K562 (cell line): ENCODE data around the gene ACER2. TPM values are rescaled to one million over a fixed set of nuclear protein-coding genes. Genes with fewer than 3 reads are reported as not detected.

Experiments used
- ATAC-seq: fragments of 200-7000 bp; cut with Tn5 transposase; 3 replicates; pipeline ENCODE4 v1.9.1; 2020; ENCODE audit warnings: moderate library complexity
- BruUV-seq: library from RNA; stranded (reverse); fragments of 400-500 nt; replicated peaks from 2 replicates; lab custom pipeline; 2021; lab: Mats Ljungman, UMichigan
- CTCF ChIA-PET: fragments of 300-600 bp; formaldehyde crosslinking; extraction: SDS; loops from one replicate; lab custom pipeline; 2021; ENCODE audit warnings: low intra/inter-chr PET ratio; lab: Yijun Ruan, JAX
- POLR2A ChIA-PET: fragments of 300-600, 350-650 bp; sonication (Branson Sonifier 250); formaldehyde crosslinking; extraction: SDS; loops from one replicate; lab custom pipeline; 2021; ENCODE audit warnings: antibody characterized with exemption, inconsistent platforms; lab: Yijun Ruan, JAX
- DNase-seq, 4 experiments: peaks; one replicate each; pipeline versions ENCODE4 v3.0.0 to v3.0.0-alpha.2; 2011 to 2018; ENCODE audit warnings: low spot score in 3 of 4, mixed read lengths in 3 of 4; ENCODE audit errors: extremely low read depth in 1 of 4
- FAIRE-seq: peaks from 2 replicates; lab custom pipeline; 2011; peaks lifted over from hg19 to GRCh38; lab: Jason Lieb, UNC
- H2AFZ ChIP-seq: 2 replicates; pipeline ENCODE4 v1.6.0; 2011; ENCODE audit warnings: low read depth, low read length, control low read depth, inconsistent platforms
- H3K27ac ChIP-seq: fragments of 200-600 bp; 3 replicates; pipeline ENCODE4 v1.8.0; 2011; ENCODE audit warnings: low read depth, mild to moderate bottlenecking, control low read depth, inconsistent platforms, low read length, moderate library complexity, mixed read lengths; ENCODE audit errors: extremely low read depth
- H3K27me3 ChIP-seq, 2 experiments: fragments of 300-600 bp in 1 of 2; 2 replicates in 1 of 2; 3 replicates in 1 of 2; pipeline versions ENCODE4 v1.6.0 to v1.8.0; 2011; ENCODE audit warnings: inconsistent platforms in 2 of 2, low read length in 2 of 2, mild to moderate bottlenecking in 1 of 2, mixed read lengths in 1 of 2, moderate library complexity in 1 of 2; ENCODE audit not compliant: control insufficient read depth in 2 of 2, insufficient read depth in 2 of 2
- H3K36me3 ChIP-seq: fragments of 300-600 bp; 3 replicates; pipeline ENCODE4 v1.8.0; 2011; ENCODE audit warnings: mild to moderate bottlenecking, low read length, inconsistent platforms; ENCODE audit not compliant: control insufficient read depth, insufficient read depth
- H3K4me1 ChIP-seq, 2 experiments: fragments of 200-600 bp in 1 of 2; replicated peaks in 1 of 2; 2 replicates in 1 of 2; 3 replicates in 1 of 2; pipeline versions ENCODE4 v1.5.1 to v1.8.0; 2011; ENCODE audit warnings: inconsistent platforms in 2 of 2, low read length in 2 of 2, mild to moderate bottlenecking in 1 of 2, mixed read lengths in 1 of 2, moderate library complexity in 1 of 2; ENCODE audit not compliant: control insufficient read depth in 2 of 2, insufficient read depth in 2 of 2
- H3K4me2 ChIP-seq: 2 replicates; pipeline ENCODE4 v1.6.1; 2011; ENCODE audit warnings: low read length, control low read depth, inconsistent platforms, mixed read lengths; ENCODE audit not compliant: insufficient read depth
- H3K4me3 ChIP-seq: fragments of 200-600 bp; sonication (generic), shearing (Covaris generic); 2 replicates; pipeline ENCODE4 v1.5.1; 2016; ENCODE audit warnings: control low read depth, inconsistent platforms
- H3K79me2 ChIP-seq: fragments of 200-600 bp; 3 replicates; pipeline ENCODE4 v1.8.0; 2011; ENCODE audit warnings: low read length, inconsistent platforms; ENCODE audit not compliant: control insufficient read depth, insufficient read depth
- H3K9ac ChIP-seq, 2 experiments: 2 replicates each; pipeline versions ENCODE4 v1.6.0 to v1.6.1; 2011; ENCODE audit warnings: low read depth in 2 of 2, low read length in 2 of 2, control low read depth in 1 of 2, inconsistent platforms in 1 of 2, mild to moderate bottlenecking in 1 of 2, mixed read lengths in 1 of 2; ENCODE audit not compliant: insufficient read depth in 1 of 2
- H3K9me1 ChIP-seq: one replicate; pipeline ENCODE4 v1.6.0; 2011; ENCODE audit warnings: inconsistent platforms, mild to moderate bottlenecking, low read length, moderate library complexity; ENCODE audit not compliant: control insufficient read depth, insufficient read depth
- H3K9me3 ChIP-seq: replicated peaks from 2 replicates; pipeline ENCODE4 v1.5.1; 2011; ENCODE audit warnings: low read depth, low read length, inconsistent platforms; ENCODE audit not compliant: control insufficient read depth, insufficient read depth
- H4K20me1 ChIP-seq: replicated peaks from 2 replicates; pipeline ENCODE4 v1.6.1; 2011; ENCODE audit warnings: low read length, inconsistent platforms, mixed read lengths; ENCODE audit not compliant: control insufficient read depth, insufficient read depth
- CREM ChIP-seq: IDR thresholded peaks from 2 replicates; pipeline ENCODE4 v1.6.1; 2014; ENCODE audit warnings: antibody characterized with exemption, low read depth
- DPF2 ChIP-seq: fragments of 450-650 bp; IDR thresholded peaks from 2 replicates; pipeline ENCODE4 v1.6.1; 2016
- LEF1 ChIP-seq: fragments of 450-650 bp; IDR thresholded peaks from 2 replicates; pipeline ENCODE4 v1.6.1; 2016; ENCODE audit warnings: mild to moderate bottlenecking
- NFIC ChIP-seq: fragments of 450-650 bp; IDR thresholded peaks from 2 replicates; pipeline ENCODE4 v1.6.1; 2017; ENCODE audit warnings: mild to moderate bottlenecking, inconsistent platforms
- NFXL1 ChIP-seq: fragments of 450-650 bp; formaldehyde crosslinking; IDR thresholded peaks from 2 replicates; pipeline ENCODE4 v1.4.0; 2021; ENCODE audit warnings: mild to moderate bottlenecking
- PML ChIP-seq: IDR thresholded peaks from 2 replicates; pipeline ENCODE4 v1.6.1; 2012; ENCODE audit warnings: low read length, inconsistent platforms
- RBM17 ChIP-seq: fragments of 200-400 bp; formaldehyde crosslinking; IDR thresholded peaks from 2 replicates; pipeline ENCODE4 v1.6.1; 2017; ENCODE audit warnings: low read depth, mild to moderate bottlenecking, low read length, borderline replicate concordance
- RCOR1 ChIP-seq, 2 experiments: IDR thresholded peaks; 2 replicates each; pipeline ENCODE4 v1.6.1; 2012; ENCODE audit warnings: low read depth in 2 of 2, low read length in 2 of 2, borderline replicate concordance in 1 of 2, improper control_type of control experiment in 1 of 2
- TAF9B ChIP-seq: fragments of 450-650 bp; IDR thresholded peaks from 2 replicates; pipeline ENCODE4 v1.6.1; 2018; ENCODE audit warnings: mild to moderate bottlenecking; ENCODE audit not compliant: partially characterized antibody
- ZNF3 ChIP-seq: fragments of 250-450 bp; sonication (Bioruptor Pico); IDR thresholded peaks from 2 replicates; pipeline ENCODE4 v1.5.0; 2021; ENCODE audit warnings: mild to moderate bottlenecking, moderate library complexity
- ZNF395 ChIP-seq: fragments of 200-800 bp; sonication (Bioruptor generic); IDR thresholded peaks from 2 replicates; pipeline ENCODE4 v1.6.1; 2017; ENCODE audit warnings: missing genetic modification characterization, missing compliant biosample characterization
- ZNF75A ChIP-seq: fragments of 450-650 bp; formaldehyde crosslinking; IDR thresholded peaks from 2 replicates; pipeline ENCODE4 v1.4.0; 2020; ENCODE audit warnings: mild to moderate bottlenecking
- ZZZ3 ChIP-seq: fragments of 450-650 bp; IDR thresholded peaks from 2 replicates; pipeline ENCODE4 v1.6.1; 2016; ENCODE audit warnings: antibody characterized with exemption, mild to moderate bottlenecking, moderate library complexity
- WGBS: fragments of 100-300 bp; shearing (Covaris generic); methylation state at CpG from one replicate; pipeline ENCODE4 v1.1.6; 2016; ENCODE audit warnings: low coverage, mixed read lengths; ENCODE audit not compliant: insufficient coverage; ENCODE audit errors: missing lambda C conversion rate; 5-methylcytosine and 5-hydroxymethylcytosine counted together
- in situ Hi-C: fragments of 300-500 bp; cut with MboI; formaldehyde crosslinking; loops from 4 replicates; pipeline ENCODE4 v1.15.0; 2018; ENCODE audit warnings: inconsistent platforms, mixed read lengths
- intact Hi-C: fragments of 100-400 bp; cut with micrococcal nuclease; formaldehyde crosslinking; loops from 2 replicates; pipeline ENCODE4 v1.14.2; 2022
- polyA plus RNA-seq, 8 experiments: library from polyadenylated mRNA; depleted of rRNA in 4 of 8; stranded (reverse) in 5 of 8; unstranded in 3 of 8; fragments of >200 nt; fragmentation: Nextera tagmentation in 2 of 8; fragmentation: Illumina TruSeq in 1 of 8; extraction: Ambion mirVana in 2 of 8; extraction: Trizol in 1 of 8; gene quantifications; 2 replicates each; pipeline versions ENCODE4 v1.2.1 to v1.2.3, GENCODE V29; 2011 to 2014; ENCODE audit warnings: inconsistent platforms in 1 of 8, missing spikeins in 1 of 8
- total RNA-seq, 7 experiments: library from RNA; depleted of rRNA in 6 of 7; stranded (reverse); fragments of >200 nt in 6 of 7; fragmentation: Illumina TruSeq in 2 of 7; extraction: Trizol in 2 of 7; gene quantifications; 2 replicates each; pipeline versions ENCODE4 v1.2.1 to v1.2.3, GENCODE V29; 2011 to 2021; ENCODE audit warnings: low replicate concordance in 1 of 7

Gene ACER2
- total and polyA plus RNA-seq, 9 of the 15 experiments (the other 6 are each of a cell fraction or from before 2014, with no cell fraction given) = 0.17 to 4.6 (median 3.0) TPM

DNA sequence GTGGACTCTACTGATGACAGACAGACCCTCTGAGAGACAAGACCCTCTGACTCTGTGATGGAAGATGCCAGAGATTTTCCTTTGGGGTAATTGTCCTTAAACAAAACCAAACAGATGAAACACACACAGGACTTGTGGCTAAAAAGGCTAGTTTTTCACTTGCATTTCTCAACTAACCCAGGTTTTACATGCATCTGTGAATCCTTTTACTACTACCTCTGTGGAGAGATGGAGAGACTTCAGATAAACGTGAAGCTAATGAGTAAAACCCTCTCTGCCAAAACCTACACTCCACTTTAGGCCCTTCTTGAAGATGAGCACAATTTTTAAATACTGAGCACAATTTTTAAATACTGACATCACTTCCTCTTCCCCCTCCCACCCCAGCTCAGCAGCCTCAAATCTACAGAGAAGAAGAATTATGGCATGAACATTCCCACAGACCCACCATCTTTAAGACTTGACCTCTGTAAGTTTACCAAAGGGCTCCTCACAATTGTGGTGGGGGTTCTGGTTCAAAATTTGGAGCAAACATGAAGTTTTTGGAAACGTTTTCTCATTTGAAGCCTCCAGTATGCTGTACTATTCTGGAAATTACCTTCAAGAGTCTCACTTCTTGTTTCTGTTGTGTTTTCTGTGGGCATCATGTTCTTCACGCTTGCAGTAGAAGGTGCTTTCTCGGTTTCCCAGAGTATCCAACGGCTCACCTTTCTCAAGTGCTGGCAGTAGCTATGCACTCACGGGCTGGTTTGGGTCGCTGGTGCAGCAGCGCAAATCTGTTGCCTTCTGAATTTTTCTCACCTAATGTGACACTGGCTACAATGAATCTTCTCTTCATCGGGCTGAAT is 42.7 kb downstream of the ACER2 start:
- H3K9me3 ChIP-seq = no peaks in the 10 kb centered on the region
- BruUV-seq = no TSS peak
- no peak overlapping the region for H3K9ac ChIP-seq
- no peak overlapping the region for H3K27ac ChIP-seq
- H3K36me3 ChIP-seq = no peaks in the 10 kb centered on the region
- H3K4me3 ChIP-seq = no peak overlapping the region
- ATAC-seq = no peak
- H3K9me1 ChIP-seq = no peaks in the 10 kb centered on the region
- H2AFZ ChIP-seq = no peak overlapping the region
- H3K4me1 ChIP-seq = no peaks in the 10 kb centered on the region
- WGBS = 53% methylated on average over 8 of the region's 9 CpGs
- ChIA-PET CTCF (no interaction called here), POLR2A (no interaction called here)
- no peak overlapping the region for H3K4me2 ChIP-seq
- in situ Hi-C loops = loop anchor here (10.0 to 25.0 kb wide), 4 partner anchors 417 to 1914 kb away; partner anchors contain the start of gene SAXO1
- no peaks in the 10 kb centered on the region for H3K79me2 ChIP-seq
- no peaks in the 10 kb centered on the region for H4K20me1 ChIP-seq
- no peak for FAIRE-seq
- DNase-seq = no peak
- intact Hi-C loops = no loop called here
- no peak for TF ChIP-seq ZZZ3
- no peak for TF ChIP-seq PML
- TF ChIP-seq LEF1 = no peak
- no peak for TF ChIP-seq NFXL1
- TF ChIP-seq ZNF75A (CRISPR knock-in tag) = no peak
- TF ChIP-seq ZNF3 (CRISPR knock-in tag) = no peak
- no peak for TF ChIP-seq CREM
- no peak for TF ChIP-seq DPF2
- TF ChIP-seq RCOR1 (IDR thresholded peaks at IDR 0.05; ENCODE audit: borderline replicate concordance in 1 of 2, low read depth in 2 of 2, low read length in 2 of 2) = no peak
- no peak for TF ChIP-seq TAF9B
- no peak for TF ChIP-seq ZNF395 (CRISPR knock-in tag)
- TF ChIP-seq RBM17 = no peak
- no peak for TF ChIP-seq NFIC
- no peaks in the 10 kb centered on the region for H3K27me3 ChIP-seq
